Stimulated activated naive CD8-positive, alpha-beta T cell treated with anti-CD3 and anti-CD28 coated beads, Interleukin-15, amount 100 ng/mL, for 72 hours (primary cell): ENCODE measurements around the gene GAGE13.
"Not testable (repeated sequence)": the region's sequence is repeated elsewhere in the genome, so short reads cannot be mapped to it uniquely, and the experiment has no call there.

Experiments
- ATAC-seq: fragments of 150-1000 bp; cut with Tn5 transposase; 2 replicates; pipeline ENCODE4 v1.10.0; 2021; ENCODE audit warnings: mild to moderate bottlenecking, moderate library complexity
- DNase-seq, 2 donors: peaks; one replicate each; pipeline ENCODE4 v3.0.0; 2021 to 2022
- H3K27ac Mint-ChIP-seq, 2 donors: one replicate each; pipeline ENCODE4 v1.8.0; 2022; ENCODE audit warnings: mild to moderate bottlenecking in 2 of 2, mixed read lengths in 2 of 2, moderate library complexity in 2 of 2
- H3K27me3 Mint-ChIP-seq: one replicate; pipeline ENCODE4 v1.8.0; 2022; ENCODE audit warnings: mixed read lengths
- H3K4me1 Mint-ChIP-seq: one replicate; pipeline ENCODE4 v1.8.0; 2022; ENCODE audit warnings: mild to moderate bottlenecking, mixed read lengths
- H3K4me3 Mint-ChIP-seq, 2 donors: one replicate each; pipeline ENCODE4 v1.8.0; 2022; ENCODE audit warnings: mild to moderate bottlenecking in 2 of 2, mixed read lengths in 2 of 2, moderate library complexity in 1 of 2
- H3K9me3 Mint-ChIP-seq, 2 donors: one replicate each; pipeline ENCODE4 v1.8.0; 2022; ENCODE audit warnings: mixed read lengths in 2 of 2

The GAGE13 gene, protein sequence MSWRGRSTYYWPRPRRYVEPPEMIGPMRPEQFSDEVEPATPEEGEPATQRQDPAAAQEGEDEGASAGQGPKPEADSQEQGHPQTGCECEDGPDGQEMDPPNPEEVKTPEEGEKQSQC

DNA sequence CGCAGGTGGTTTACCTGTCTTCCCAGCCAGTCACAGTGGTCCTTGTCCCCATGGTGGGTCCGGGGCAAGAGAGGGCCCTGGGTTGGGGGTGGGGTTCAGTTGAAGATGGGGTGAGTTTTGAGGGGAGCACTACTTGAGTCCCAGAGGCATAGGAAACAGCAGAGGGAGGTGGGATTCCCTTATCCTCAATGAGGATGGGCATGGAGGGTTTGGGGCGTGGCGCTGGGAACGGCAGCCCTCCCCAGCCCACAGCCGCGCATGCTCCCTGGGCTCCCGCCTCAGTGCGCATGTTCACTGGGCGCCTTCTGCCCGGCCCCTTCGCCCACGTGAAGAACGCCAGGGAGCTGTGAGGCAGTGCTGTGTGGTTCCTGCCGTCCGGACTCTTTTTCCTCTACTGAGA lies at the start of gene GAGE13:
GAGE13 (plus strand) TSS at position 301 of the 400 bp plus-strand sequence. CDS start 1,156 bp downstream, outside the sequence.
- not testable (repeated sequence) for ATAC-seq, H3K27me3 Mint-ChIP-seq, H3K27ac Mint-ChIP-seq, H3K4me1 Mint-ChIP-seq, H3K4me3 Mint-ChIP-seq, DNase-seq, H3K9me3 Mint-ChIP-seq

DNA sequence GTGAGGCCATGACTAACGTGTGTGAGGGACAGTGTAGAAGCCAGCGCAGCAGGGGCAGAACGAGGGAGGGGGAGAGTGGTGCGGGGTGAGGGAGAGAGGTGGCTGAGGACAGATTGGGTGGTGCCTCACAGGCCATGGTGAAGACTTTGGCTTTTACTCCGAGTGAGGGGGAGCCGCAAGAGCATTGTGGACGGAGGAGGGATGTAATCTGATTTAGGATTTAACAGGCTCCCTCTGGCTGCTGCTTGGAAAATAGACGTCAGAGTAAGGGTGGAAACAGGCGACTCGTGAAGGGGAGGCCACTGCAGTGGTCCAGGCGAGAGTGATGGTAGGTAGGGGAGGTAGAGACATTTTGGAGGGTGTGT lies 48.8 kb upstream of the GAGE13 start:
- Mint-ChIP-seq H3K4me1 (peaks cover 47% of the 10 kb centered on the region), H3K27ac (no peak overlapping the region), H3K27me3 (no peaks in the 10 kb centered on the region), H3K4me3 (no peak overlapping the region), H3K9me3 (no peaks in the 10 kb centered on the region)
- no peak for DNase-seq
- ATAC-seq = no peak

DNA sequence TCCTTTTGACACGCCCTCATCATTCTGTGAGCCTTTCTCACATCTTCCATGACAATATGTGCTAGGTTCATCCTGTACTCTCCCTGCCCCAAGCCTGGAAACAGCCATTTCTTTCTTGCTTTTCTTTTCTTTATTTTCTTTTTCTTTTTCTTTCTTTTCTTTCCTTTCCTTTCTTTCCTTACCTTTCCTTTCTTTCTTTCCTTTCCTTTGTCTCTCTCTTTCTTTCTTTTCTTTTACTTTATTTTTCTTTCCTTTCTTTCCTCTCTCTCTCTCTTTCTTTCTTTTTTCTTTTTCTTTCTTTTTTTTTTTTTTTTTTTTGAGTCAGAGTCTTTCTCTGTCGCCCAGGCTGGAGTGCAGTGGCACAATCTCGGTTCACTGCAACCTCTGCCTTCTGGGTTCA lies 47.2 kb upstream of the GAGE13 start:
- Mint-ChIP-seq H3K4me1 (peaks cover 42% of the 10 kb centered on the region), H3K27me3 (no peaks in the 10 kb centered on the region), H3K9me3 (no peaks in the 10 kb centered on the region), H3K4me3 (no peak overlapping the region), H3K27ac (no peak overlapping the region)
- ATAC-seq (no peak), DNase-seq (no peak)

DNA sequence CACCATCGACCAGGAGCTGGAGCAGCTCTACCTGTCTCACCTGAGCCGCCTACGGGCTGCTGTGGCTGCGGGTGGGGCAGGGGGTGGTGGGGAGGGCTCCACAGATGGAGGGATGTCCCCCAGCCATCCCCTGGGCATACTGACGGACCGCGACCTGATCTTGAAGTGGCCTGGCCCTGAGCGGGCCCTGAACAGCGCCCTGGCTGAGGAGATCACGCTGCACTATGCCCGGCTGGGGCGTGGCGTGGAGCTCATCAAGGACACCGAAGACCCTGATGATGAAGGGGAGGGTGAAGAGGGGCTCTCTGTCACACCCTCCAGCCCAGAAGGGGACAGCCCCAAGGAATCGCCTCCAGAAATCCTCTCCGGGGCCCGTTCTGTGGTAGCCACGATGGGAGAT lies 45.2 kb upstream of the GAGE13 start:
- H3K27ac Mint-ChIP-seq = no peak overlapping the region
- ATAC-seq (no peak), DNase-seq (no peak)
- no peaks in the 10 kb centered on the region for H3K9me3 Mint-ChIP-seq
- H3K4me3 Mint-ChIP-seq = no peak overlapping the region
- no peaks in the 10 kb centered on the region for H3K27me3 Mint-ChIP-seq
- peaks cover 34% of the 10 kb centered on the region for H3K4me1 Mint-ChIP-seq

DNA sequence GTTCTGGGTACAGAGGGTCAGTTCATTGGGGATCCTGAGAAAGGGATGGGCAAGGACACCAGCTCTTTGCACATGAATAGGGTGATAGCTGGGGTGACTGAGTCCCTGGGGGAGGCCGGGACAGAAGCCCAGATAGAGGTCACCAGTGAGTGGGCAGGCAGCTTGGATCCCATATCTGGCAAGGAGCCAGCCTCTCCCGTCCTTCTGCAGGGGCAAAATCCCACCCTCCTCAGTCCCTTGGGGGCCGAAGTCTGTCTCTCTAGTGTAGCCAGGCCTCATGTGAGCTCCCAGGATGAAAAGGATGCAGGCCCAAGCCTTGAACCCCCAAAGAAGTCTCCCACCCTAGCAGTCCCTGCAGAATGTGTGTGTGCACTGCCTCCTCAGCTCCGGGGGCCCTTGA lies 44.8 kb upstream of the GAGE13 start:
- DNase-seq (no peak), ATAC-seq (no peak)
- Mint-ChIP-seq H3K27ac (no peak overlapping the region), H3K4me1 (peaks cover 38% of the 10 kb centered on the region), H3K4me3 (no peak overlapping the region), H3K9me3 (no peaks in the 10 kb centered on the region), H3K27me3 (no peaks in the 10 kb centered on the region)

DNA sequence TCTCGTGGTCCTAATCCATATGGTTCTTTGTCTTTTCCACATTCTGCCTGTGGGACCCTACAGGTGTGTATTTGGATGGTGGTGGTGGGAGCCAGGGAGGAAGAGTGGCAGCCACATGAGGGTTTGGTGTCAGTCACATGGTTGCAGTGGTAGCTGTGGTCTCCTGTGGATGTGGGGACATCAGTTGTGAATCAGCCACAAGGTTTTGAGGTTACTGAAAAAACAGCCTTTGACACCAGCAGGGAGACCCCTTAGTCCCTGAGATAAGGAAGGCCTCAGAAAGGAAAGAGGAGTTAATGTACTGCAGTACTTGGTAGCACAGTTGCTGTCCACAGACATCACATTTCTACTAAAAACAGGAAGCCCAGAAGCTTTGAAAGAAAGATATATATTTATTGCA lies 43.7 kb upstream of the GAGE13 start:
- Mint-ChIP-seq H3K9me3 (no peaks in the 10 kb centered on the region), H3K4me1 (peaks cover 41% of the 10 kb centered on the region), H3K4me3 (no peak overlapping the region), H3K27ac (peak overlapping the region in 1 of 2 donors; percentile 80), H3K27me3 (no peaks in the 10 kb centered on the region)
- ATAC-seq (peak; percentile 53), DNase-seq (no peak)

DNA sequence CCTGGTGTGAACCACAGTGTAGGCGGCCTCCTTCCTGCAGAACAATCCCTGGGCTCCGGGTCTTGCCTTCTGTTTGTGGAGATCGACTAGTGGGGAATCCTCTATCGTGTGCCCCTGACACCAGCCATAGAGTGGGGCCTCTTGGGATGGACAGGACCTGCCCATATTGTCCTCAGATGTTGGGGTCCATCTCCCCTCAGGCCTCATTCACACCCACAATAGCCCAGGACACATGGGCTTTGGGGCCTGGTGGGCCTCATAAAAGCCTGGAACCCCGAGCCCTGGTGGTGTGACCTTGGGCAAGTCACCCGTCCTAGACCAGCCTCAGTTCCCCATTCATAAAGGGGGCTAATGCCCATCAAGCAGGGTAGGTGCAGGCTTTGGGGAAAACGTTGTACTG lies 41.2 kb upstream of the GAGE13 start:
- no peaks in the 10 kb centered on the region for H3K9me3 Mint-ChIP-seq
- H3K27ac Mint-ChIP-seq = no peak overlapping the region
- peaks cover 41% of the 10 kb centered on the region for H3K4me1 Mint-ChIP-seq
- ATAC-seq = no peak
- no peak for DNase-seq
- H3K27me3 Mint-ChIP-seq = no peaks in the 10 kb centered on the region
- H3K4me3 Mint-ChIP-seq = no peak overlapping the region

DNA sequence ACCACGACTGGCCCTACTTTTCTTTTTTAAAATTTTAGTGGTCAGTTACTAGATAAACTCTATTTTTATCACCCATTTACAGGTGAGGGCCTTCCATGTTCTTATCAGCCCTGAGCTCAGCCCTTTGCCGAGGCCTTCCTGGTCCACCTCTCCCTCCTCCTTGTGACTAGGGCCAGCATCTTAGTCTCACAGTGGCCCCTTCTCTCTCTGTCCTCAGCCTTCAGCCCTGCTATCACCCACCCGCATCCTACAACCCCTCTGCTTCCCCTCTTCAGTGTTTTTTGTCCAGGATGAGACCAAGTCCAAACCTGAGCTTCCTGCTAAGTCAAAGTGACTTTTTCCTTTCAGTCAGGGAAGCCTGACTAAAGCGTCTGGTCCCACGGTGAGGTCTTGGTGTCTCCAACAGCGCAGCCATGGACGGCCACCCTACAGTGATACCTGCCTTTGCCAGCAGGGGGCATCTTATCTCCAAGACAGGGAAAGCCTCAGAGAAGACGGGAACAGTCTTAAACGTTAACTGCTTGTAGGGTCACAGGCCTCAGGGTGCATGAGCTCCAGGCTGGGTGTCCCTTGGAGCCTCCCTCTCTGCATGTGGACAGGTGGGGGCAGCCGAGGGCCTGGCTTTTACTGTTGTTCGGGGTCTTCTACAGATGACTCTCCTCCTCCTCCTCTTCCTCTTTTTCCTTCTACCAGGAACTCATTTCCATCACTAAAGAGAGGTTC lies 39.6 kb upstream of the GAGE13 start:
- DNase-seq (peak; percentile 56 to 75), ATAC-seq (peak; percentile 90)
- H3K27ac Mint-ChIP-seq = peak overlapping the region; percentile 81 to 91
- H3K9me3 Mint-ChIP-seq = no peaks in the 10 kb centered on the region
- no peaks in the 10 kb centered on the region for H3K27me3 Mint-ChIP-seq
- peaks cover 45% of the 10 kb centered on the region for H3K4me1 Mint-ChIP-seq
- H3K4me3 Mint-ChIP-seq = no peak overlapping the region

DNA sequence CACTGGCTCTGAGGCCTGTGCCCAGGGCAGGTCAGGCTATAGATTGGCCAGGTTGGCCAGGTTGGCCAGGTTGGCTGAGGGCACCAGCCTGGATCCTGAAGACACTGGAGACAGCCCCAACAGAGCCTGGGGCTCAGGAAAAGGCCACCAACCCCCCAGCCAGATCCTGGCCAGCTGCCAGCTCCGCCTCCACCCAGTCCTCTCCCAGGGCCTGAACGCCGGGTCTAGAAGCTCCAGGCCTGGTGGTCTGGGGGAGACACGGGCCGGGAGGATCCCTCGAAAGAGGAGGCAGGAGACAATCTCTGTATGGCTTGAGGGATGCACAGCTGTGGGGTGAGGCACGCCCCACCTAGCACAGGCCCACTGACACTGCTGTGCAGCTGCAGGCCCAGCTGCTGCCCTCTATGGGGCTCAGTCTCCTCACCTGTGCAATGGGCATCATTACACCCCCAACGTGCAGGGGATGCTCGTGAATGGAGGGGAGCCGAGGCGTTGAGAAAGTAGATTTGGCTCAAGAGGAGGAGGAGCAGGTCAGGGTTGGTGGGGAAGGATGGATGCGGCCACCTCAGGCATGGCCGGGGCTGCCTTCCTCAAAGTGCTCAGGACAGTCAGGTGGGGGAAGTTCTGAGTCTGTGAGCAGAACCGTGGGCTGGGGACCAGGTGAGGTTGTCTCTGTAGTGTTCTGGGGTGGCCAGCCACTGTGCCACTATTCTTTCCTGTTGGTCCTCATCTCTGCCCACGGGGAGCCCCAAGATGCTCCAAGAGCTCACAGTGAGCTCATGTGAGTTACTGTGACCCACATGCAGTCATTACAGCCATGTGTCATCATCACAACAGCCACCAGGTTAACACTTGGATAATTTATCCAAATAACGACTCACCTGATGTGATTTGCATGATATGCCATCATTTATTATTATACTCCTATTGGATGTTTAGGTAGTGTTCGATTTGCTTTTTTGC lies 38.7 kb upstream of the GAGE13 start:
- H3K27me3 Mint-ChIP-seq = no peaks in the 10 kb centered on the region
- H3K4me1 Mint-ChIP-seq = peaks cover 38% of the 10 kb centered on the region
- H3K4me3 Mint-ChIP-seq = no peak overlapping the region
- peak overlapping the region; percentile 81 to 91 for H3K27ac Mint-ChIP-seq
- DNase-seq (no peak), ATAC-seq (peak; percentile 66)
- H3K9me3 Mint-ChIP-seq = no peaks in the 10 kb centered on the region

DNA sequence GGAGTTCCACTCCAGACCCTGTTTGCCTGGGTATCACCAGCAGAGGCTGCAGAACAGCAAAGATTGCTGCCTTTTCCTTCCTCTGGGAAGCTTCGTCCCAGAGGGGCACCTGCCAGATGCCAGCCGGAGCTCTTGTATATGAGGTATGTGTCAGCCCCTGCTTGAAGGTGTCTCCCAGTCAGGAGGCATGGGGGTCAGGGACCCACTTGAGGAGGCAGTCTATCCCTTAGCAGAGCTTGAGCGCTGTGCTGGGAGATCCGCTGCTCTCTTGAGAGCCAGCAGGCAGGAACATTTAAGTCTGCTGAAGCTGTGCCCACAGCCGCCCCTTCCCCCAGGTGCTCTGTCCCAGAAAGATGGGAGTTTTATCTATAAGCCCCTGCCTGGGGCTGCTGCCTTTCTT lies 32.1 kb upstream of the GAGE13 start:
- H3K4me3 Mint-ChIP-seq, H3K4me1 Mint-ChIP-seq, DNase-seq, ATAC-seq, H3K27me3 Mint-ChIP-seq, H3K9me3 Mint-ChIP-seq, H3K27ac Mint-ChIP-seq: not testable (repeated sequence)

DNA sequence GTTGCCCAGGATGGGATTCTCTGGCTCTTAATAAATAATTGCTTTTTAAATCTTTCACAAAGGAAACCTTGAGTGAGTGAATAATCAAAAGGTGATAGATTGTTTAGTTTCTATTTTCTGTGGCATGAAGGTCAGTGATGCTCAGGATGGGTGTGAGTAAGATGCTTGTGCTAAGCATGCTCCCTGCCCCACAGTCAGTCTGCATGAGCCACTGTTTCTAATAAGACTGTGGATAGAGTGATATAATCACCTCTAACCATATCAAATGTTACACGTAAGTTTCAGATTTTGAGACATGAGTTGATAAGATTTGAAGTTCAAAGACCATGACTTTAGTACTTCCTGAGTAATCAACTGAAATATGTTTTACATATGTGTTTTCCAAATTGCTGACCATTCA lies 30.7 kb upstream of the GAGE13 start:
- DNase-seq (no peak), ATAC-seq (no peak)
- H3K27me3 Mint-ChIP-seq = no peaks in the 10 kb centered on the region
- H3K4me3 Mint-ChIP-seq = no peak overlapping the region
- peaks cover 6% of the 10 kb centered on the region for H3K4me1 Mint-ChIP-seq
- H3K27ac Mint-ChIP-seq = no peak overlapping the region
- H3K9me3 Mint-ChIP-seq = no peaks in the 10 kb centered on the region

DNA sequence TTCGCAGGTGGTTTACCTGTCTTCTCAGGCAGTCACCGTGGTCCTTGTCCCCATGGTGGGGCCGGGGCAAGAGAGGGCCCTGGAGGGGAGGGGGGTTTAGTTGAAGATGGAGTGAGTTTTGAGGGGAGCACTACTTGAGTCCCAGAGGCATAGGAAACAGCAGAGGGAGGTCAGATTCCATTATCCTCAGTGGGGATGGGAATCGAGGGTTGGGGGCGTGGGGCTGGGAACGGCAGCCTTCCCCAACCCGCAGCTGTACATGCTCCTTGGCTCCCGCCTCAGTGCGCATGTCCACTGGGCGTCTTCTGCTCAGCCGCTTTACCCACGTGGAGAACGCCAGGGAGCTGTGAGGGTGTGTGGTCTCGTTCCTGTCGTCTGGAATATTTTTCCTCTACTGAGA lies 28.0 kb upstream of the GAGE13 start, which contains the start of gene GAGE10:
GAGE10 (plus strand) TSS at position 301 of the 400 bp plus-strand sequence. CDS start 1,214 bp downstream, outside the sequence.
- Mint-ChIP-seq H3K4me3 (no peak within 1 kb of the TSS), H3K27ac (no peak within 1 kb of the TSS), H3K9me3 (no peaks in the 10 kb centered on the region), H3K4me1 (peaks cover 3% of the 10 kb centered on the region), H3K27me3 (no peaks in the 10 kb centered on the region)
- no peak for DNase-seq
- ATAC-seq = no peak

DNA sequence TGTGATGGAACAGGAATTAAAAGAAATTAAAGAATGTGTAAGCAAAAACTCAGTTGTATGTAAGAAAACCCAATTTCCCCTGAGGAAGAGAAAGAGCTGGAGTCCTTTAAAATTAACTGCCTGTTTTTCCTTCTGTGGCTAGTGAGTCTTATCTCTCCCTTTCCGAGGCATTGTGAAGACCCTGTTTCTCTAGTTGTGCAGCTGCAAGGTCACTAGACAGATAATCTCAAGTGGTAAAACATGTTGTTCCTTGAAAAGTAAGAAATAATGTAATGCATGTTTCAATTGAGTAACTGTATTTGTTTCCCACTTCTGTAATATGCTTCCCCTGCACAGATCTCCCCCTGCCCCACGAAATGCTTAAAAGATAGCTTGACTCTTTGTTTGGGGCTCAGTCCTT lies 23.6 kb upstream of the GAGE13 start:
- not testable (repeated sequence) for DNase-seq, H3K9me3 Mint-ChIP-seq, H3K27me3 Mint-ChIP-seq, H3K4me3 Mint-ChIP-seq, ATAC-seq
- Mint-ChIP-seq H3K4me1 (peaks cover 24% of the 10 kb centered on the region), H3K27ac (peak overlapping the region in 1 of 2 donors; percentile 27)

DNA sequence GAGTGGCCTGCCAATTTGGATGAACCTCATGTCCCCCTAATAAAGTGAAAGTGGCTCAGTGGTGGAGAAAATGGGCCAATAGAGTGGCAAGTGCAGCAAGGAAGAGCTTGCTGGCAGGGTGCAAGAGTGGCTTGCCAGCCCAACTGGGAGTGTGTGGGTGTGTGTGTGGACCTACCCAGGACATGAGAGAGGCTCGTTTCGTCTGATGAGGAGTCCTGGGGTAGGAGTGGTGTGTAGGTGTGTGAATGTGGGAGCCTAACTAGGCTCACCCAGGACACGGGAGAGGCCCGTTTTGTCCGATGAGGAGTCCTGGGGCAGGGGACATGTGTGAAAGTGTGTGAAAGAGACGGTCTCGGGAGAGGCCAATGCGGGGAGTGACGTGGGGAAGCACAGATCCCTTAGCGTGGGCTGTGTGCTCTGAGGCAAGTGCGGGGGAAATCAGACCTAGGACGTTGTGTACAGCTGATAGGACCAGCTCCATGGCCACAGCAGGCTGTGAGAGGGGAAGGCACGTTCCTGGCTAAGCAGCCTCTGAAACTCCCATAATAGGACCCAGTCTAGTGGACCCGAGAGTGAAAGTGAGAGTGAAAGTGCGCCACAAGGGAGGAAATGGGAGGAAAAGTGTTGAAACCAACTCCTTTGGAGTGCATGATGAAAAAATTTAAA lies 22.6 kb upstream of the GAGE13 start:
- H3K27ac Mint-ChIP-seq = peak overlapping the region; percentile 86 to 95
- ATAC-seq (peak; percentile 76), DNase-seq (peak in 1 of 2 donors; percentile 16)
- H3K4me3 Mint-ChIP-seq = peak overlapping the region; percentile 80
- H3K4me1 Mint-ChIP-seq = peaks cover 24% of the 10 kb centered on the region
- no peaks in the 10 kb centered on the region for H3K9me3 Mint-ChIP-seq
- no peaks in the 10 kb centered on the region for H3K27me3 Mint-ChIP-seq

DNA sequence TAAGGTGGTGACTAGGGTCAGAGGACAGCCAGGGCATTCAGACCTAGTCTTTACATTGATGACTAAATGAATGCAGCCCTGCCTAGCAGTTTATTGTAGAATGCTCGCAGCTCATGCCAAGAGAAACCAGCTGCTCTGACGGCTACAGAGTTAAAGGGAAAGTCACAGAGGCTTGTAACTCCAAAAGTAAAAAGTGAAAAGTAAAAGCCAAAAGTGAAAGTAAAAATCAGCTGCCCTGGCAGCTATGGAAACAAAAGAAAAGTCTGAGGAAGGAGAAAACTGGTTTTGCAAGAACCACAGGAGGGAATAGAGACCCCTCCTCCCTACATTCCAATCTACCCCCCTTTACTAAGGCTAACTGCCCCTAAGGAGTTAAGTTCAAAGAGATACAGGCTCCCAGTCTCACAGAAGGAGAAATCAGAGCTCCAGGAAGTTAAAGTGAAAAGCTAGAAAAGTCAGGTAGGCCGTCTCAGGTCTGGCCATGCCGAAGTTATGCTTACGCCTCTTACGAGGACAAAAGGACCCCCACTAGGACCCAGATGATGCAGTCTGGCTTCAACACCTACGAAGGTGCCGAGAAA lies 21.9 kb upstream of the GAGE13 start:
- peak; percentile 59 for ATAC-seq
- H3K4me3 Mint-ChIP-seq = peak overlapping the region; percentile 80
- DNase-seq = no peak
- H3K27ac Mint-ChIP-seq = peak overlapping the region; percentile 86 to 95
- H3K9me3 Mint-ChIP-seq = no peaks in the 10 kb centered on the region
- no peaks in the 10 kb centered on the region for H3K27me3 Mint-ChIP-seq
- peaks cover 24% of the 10 kb centered on the region for H3K4me1 Mint-ChIP-seq
